IMR-90 (cell line): Measurements from ENCODE around the gene CYLC2. TPM values are rescaled to one million over a fixed set of nuclear protein-coding genes. Genes with fewer than 3 reads are reported as not detected.

Experiments
- ATAC-seq: fragments of 200-7000 bp; cut with Tn5 transposase; 2 replicates; pipeline ENCODE4 v1.9.1; 2020; ENCODE audit warnings: low read depth, mild to moderate bottlenecking, moderate library complexity
- BruUV-seq: library from RNA; stranded (reverse); fragments of 400-500 nt; replicated peaks from 2 replicates; lab custom pipeline; 2021; lab: Mats Ljungman, UMichigan
- CTCF ChIA-PET: fragments of 300-600 bp; formaldehyde crosslinking; extraction: SDS; loops from one replicate; lab custom pipeline; 2021; ENCODE audit warnings: antibody characterized with exemption; lab: Yijun Ruan, JAX
- POLR2A ChIA-PET: fragments of 300-600 bp; sonication (Branson Sonifier 250); formaldehyde crosslinking; loops from one replicate; lab custom pipeline; 2022; ENCODE audit warnings: antibody characterized with exemption; ENCODE audit not compliant: unreplicated experiment; lab: Charles Lee
- DNase-seq: peaks from one replicate; pipeline ENCODE4 v3.0.0; 2013
- H2AFZ ChIP-seq: replicated peaks from 2 replicates; pipeline ENCODE3; 2013; ENCODE audit warnings: low read length, mild to moderate bottlenecking; ENCODE audit not compliant: poor library complexity
- H2AK5ac ChIP-seq: 2 replicates; pipeline ENCODE4 v1.6.1; 2013; ENCODE audit warnings: low read depth, low read length, inconsistent platforms
- H2AK9ac ChIP-seq: replicated peaks from 2 replicates; pipeline ENCODE3; 2013; ENCODE audit warnings: mild to moderate bottlenecking, low read depth, low read length, moderate library complexity; ENCODE audit not compliant: poor library complexity
- H2BK120ac ChIP-seq: 2 replicates; pipeline ENCODE4 v1.6.1; 2013; ENCODE audit warnings: low read depth, low read length, inconsistent platforms
- H2BK15ac ChIP-seq: 3 replicates; pipeline ENCODE4 v1.6.1; 2013; ENCODE audit warnings: low read depth, low read length, inconsistent platforms
- H2BK20ac ChIP-seq: 2 replicates; pipeline ENCODE4 v1.6.1; 2013; ENCODE audit warnings: low read depth, mild to moderate bottlenecking, inconsistent platforms, low read length, moderate library complexity
- H2BK5ac ChIP-seq: 2 replicates; pipeline ENCODE4 v1.6.1; 2013; ENCODE audit warnings: mild to moderate bottlenecking, low read depth, low read length, inconsistent platforms; ENCODE audit not compliant: poor library complexity, severe bottlenecking
- H3K14ac ChIP-seq: replicated peaks from 2 replicates; pipeline ENCODE4 v1.6.1; 2013; ENCODE audit warnings: low read depth, low read length, inconsistent platforms
- H3K18ac ChIP-seq: 2 replicates; pipeline ENCODE4 v1.6.1; 2013; ENCODE audit warnings: low read depth, low read length, control low read depth
- H3K23ac ChIP-seq: 2 replicates; pipeline ENCODE4 v1.6.1; 2013; ENCODE audit warnings: low read depth, low read length, inconsistent platforms
- H3K27ac ChIP-seq: 2 replicates; pipeline ENCODE4 v1.5.1; 2013; ENCODE audit warnings: mild to moderate bottlenecking, control low read depth, low read length; ENCODE audit not compliant: insufficient read depth
- H3K27me3 ChIP-seq: 2 replicates; pipeline ENCODE4 v1.6.1; 2013; ENCODE audit warnings: low read length; ENCODE audit not compliant: control insufficient read depth, insufficient read depth
- H3K36me3 ChIP-seq: 2 replicates; pipeline ENCODE4 v1.6.1; 2013; ENCODE audit warnings: low read length, mixed read lengths; ENCODE audit not compliant: control insufficient read depth, insufficient read depth
- H3K4ac ChIP-seq: 2 replicates; pipeline ENCODE4 v1.6.1; 2013; ENCODE audit warnings: low read depth, low read length, inconsistent platforms
- H3K4me1 ChIP-seq: 2 replicates; pipeline ENCODE4 v1.6.1; 2013; ENCODE audit warnings: low read length, mixed read lengths; ENCODE audit not compliant: control insufficient read depth, insufficient read depth
- H3K4me2 ChIP-seq: 2 replicates; pipeline ENCODE4 v1.6.1; 2013; ENCODE audit warnings: low read depth, mild to moderate bottlenecking, control low read depth, low read length, moderate library complexity
- H3K4me3 ChIP-seq: 2 replicates; pipeline ENCODE4 v1.5.1; 2013; ENCODE audit warnings: low read depth, mild to moderate bottlenecking, control low read depth, low read length, moderate library complexity; ENCODE audit not compliant: insufficient read depth
- H3K56ac ChIP-seq: 2 replicates; pipeline ENCODE4 v1.6.1; 2013; ENCODE audit warnings: low read length, inconsistent platforms; ENCODE audit not compliant: insufficient read depth; ENCODE audit errors: extremely low read depth
- H3K79me1 ChIP-seq, 2 experiments: 2 replicates each; pipeline ENCODE4 v1.6.1; 2013; ENCODE audit warnings: low read length in 2 of 2, inconsistent platforms in 1 of 2, low read depth in 1 of 2
- H3K9ac ChIP-seq: 2 replicates; pipeline ENCODE4 v1.6.1; 2013; ENCODE audit warnings: low read depth, low read length, control low read depth
- H3K9me1 ChIP-seq: 2 replicates; pipeline ENCODE4 v1.6.1; 2013; ENCODE audit warnings: low read length, inconsistent platforms; ENCODE audit not compliant: insufficient read depth
- H3K9me3 ChIP-seq: 2 replicates; pipeline ENCODE4 v1.6.1; 2013; ENCODE audit warnings: low read length; ENCODE audit not compliant: control insufficient read depth, insufficient read depth
- H4K20me1 ChIP-seq: 2 replicates; pipeline ENCODE4 v1.6.1; 2013; ENCODE audit warnings: low read length, inconsistent platforms; ENCODE audit not compliant: insufficient read depth
- H4K5ac ChIP-seq: 2 replicates; pipeline ENCODE4 v1.6.1; 2013; ENCODE audit warnings: mild to moderate bottlenecking, low read depth, low read length, control low read depth
- H4K8ac ChIP-seq, 2 experiments: 2 replicates each; pipeline ENCODE4 v1.6.1; 2013; ENCODE audit warnings: low read depth in 2 of 2, low read length in 2 of 2, control low read depth in 1 of 2, inconsistent platforms in 1 of 2
- H4K91ac ChIP-seq: 2 replicates; pipeline ENCODE4 v1.6.1; 2013; ENCODE audit warnings: low read depth, low read length, inconsistent platforms; ENCODE audit not compliant: insufficient read depth
- BHLHE40 ChIP-seq: fragments of 150-350 bp; IDR thresholded peaks from 2 replicates; pipeline ENCODE4 v1.6.1; 2016; ENCODE audit warnings: mild to moderate bottlenecking, low read depth, low read length
- FOS ChIP-seq: fragments of 150-350 bp; IDR thresholded peaks from 2 replicates; pipeline ENCODE4 v1.6.1; 2016; ENCODE audit warnings: low read depth, low read length
- MAFK ChIP-seq: IDR thresholded peaks from 2 replicates; pipeline ENCODE4 v1.6.1; 2012; ENCODE audit warnings: low read depth, low read length, improper control_type of control experiment
- WGBS, 2 experiments: methylation state at CpG; one replicate each; pipeline versions ENCODE4 v1.1.5 to v1.1.7; 2013; ENCODE audit warnings: missing lambda C conversion rate in 2 of 2; ENCODE audit not compliant: insufficient read length in 1 of 2; ENCODE audit errors: extremely low coverage in 2 of 2; 5-methylcytosine and 5-hydroxymethylcytosine counted together
- dilution Hi-C: fragments of 300-500 bp; cut with HindIII; formaldehyde crosslinking; loops from one replicate; pipeline ENCODE4 v1.14.3; 2018; ENCODE audit warnings: low sequenced_read_pairs; ENCODE audit not compliant: unreplicated experiment
- in situ Hi-C: fragments of 300-500 bp; cut with MboI; formaldehyde crosslinking; loops from 3 replicates; pipeline ENCODE4 v1.14.3; 2019; ENCODE audit warnings: low sequenced_read_pairs, inconsistent platforms, mixed read lengths
- intact Hi-C: fragments of 100-400 bp; cut with micrococcal nuclease; formaldehyde crosslinking; loops from 2 replicates; pipeline ENCODE4 v1.10.0; 2022
- microRNA-seq, 2 experiments: library from miRNA; stranded (forward) in 1 of 2; unstranded in 1 of 2; fragments of 10-50 nt in 1 of 2; fragments of <30 nt in 1 of 2; gene quantifications in 1 of 2; microRNA quantifications in 1 of 2; one replicate each; pipeline versions ENCODE3 to v1.1.0; 2013 to 2020; ENCODE audit not compliant: insufficient read depth in 1 of 2, insufficient read length in 1 of 2, unreplicated experiment in 1 of 2
- polyA plus RNA-seq, 3 experiments: library from polyadenylated mRNA; depleted of rRNA; stranded (reverse); fragments of >200 nt; gene quantifications; 2 replicates each; pipeline ENCODE4 v1.2.3, GENCODE V29; 2012; ENCODE audit warnings: low replicate concordance in 1 of 3
- small RNA-seq, 5 experiments: library from RNA; depleted of rRNA; stranded (forward); fragments of <200 nt; gene quantifications; one replicate each; pipeline ENCODE3, GENCODE V24; 2012
- total RNA-seq: library from RNA; depleted of rRNA; stranded (reverse); fragments of >200 nt; gene quantifications from 2 replicates; pipeline ENCODE4 v1.2.3, GENCODE V29; 2012
- TF ChIP-seq, protein P1 (sequence below): conservative IDR thresholded peaks from 2 replicates; pipeline ENCODE4 v1.5.1; 2012; ENCODE audit warnings: mild to moderate bottlenecking, low read depth, low read length, improper control_type of control experiment

CYLC2 gene
- total and polyA plus RNA-seq, 2 of the 4 experiments (the other 2 are of a cell fraction): not detected

DNA sequence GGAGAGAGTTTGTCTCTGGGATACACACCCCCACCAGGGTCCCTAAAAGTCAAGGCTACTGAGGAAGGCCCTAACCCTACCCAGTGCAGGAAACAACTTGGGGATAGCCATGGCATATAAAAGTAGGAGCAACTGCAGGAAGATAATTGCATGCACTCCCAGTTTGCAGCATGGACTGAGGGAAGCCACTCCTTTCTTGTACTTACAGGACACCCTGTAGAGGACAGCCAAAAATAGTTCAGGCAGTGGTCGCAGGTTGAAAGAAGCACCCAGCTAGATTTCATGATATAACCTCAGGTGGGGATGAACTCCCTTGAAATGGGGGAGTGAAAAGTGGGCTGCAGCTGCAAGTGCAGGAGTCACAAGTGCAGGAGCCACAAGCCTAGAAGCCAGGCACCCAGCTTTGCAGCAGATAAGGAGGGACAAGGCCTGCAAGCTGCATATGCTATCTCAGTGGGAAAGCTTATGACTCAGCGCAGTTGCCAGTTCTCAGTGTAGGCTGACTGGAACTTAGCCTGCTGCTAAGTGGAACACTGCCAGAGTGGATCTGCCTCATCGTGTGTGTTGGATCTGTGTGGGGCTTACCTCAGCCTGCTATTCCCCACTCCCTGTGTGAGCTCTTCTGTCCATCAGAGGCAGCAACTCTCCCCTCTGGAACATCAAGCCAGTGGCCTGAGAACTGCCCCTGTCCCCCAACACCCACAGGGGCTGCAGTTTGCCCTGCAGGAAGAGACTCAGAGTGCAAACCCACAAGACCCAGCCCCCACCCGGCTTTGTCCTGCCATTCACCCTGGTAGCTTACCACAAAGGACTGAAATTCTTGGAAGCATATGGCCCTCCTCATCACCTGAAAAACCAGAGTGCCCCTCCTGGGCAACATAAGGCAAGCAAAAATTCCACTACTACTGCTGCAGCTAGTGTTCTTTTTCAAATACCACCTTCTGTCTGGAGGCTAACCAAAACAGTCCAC lies 42.7 kb downstream of the CYLC2 start (continued):
- TF ChIP-seq MAFK: no peak

DNA sequence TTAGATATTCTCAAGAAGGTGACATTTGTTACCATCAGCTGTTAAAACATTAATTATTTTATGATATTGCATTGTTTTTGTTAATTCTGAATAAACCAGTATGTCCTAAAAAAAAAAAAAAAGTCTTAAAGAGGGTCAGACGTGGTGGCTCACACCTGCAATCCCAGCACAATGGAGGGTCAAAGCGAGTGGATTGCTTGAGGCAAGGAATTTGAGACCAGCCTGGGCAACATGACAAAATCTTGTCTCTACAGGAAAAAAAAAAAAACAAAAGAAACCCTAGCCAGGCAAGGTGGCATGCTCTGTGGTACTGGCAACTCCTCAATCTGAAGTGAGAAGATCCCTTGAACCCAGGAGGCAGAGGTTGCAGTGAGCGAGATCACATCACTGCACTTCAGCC lies 46.8 kb downstream of the CYLC2 start:
- DNase-seq (no peak), ATAC-seq (no peak)
- H2BK15ac ChIP-seq: no peak overlapping the region
- no peaks in the 10 kb centered on the region for H3K36me3 ChIP-seq
- H2BK20ac ChIP-seq: no peak overlapping the region
- H3K23ac ChIP-seq: no peak overlapping the region
- H3K56ac ChIP-seq: no peak overlapping the region
- H2AK5ac ChIP-seq: no peak overlapping the region
- H2AFZ ChIP-seq: no peak overlapping the region
- H3K4me1 ChIP-seq: no peaks in the 10 kb centered on the region
- TF ChIP-seq FOS (no peak), BHLHE40 (no peak)
- TF ChIP-seq, protein P1, sequence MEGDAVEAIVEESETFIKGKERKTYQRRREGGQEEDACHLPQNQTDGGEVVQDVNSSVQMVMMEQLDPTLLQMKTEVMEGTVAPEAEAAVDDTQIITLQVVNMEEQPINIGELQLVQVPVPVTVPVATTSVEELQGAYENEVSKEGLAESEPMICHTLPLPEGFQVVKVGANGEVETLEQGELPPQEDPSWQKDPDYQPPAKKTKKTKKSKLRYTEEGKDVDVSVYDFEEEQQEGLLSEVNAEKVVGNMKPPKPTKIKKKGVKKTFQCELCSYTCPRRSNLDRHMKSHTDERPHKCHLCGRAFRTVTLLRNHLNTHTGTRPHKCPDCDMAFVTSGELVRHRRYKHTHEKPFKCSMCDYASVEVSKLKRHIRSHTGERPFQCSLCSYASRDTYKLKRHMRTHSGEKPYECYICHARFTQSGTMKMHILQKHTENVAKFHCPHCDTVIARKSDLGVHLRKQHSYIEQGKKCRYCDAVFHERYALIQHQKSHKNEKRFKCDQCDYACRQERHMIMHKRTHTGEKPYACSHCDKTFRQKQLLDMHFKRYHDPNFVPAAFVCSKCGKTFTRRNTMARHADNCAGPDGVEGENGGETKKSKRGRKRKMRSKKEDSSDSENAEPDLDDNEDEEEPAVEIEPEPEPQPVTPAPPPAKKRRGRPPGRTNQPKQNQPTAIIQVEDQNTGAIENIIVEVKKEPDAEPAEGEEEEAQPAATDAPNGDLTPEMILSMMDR: no peak
- no peak overlapping the region for H4K8ac ChIP-seq
- intact Hi-C loops (no loop called here), in situ Hi-C loops (no loop called here), dilution Hi-C loops (no loop called here)
- ChIA-PET CTCF (no interaction called here), POLR2A (no interaction called here)
- no peak overlapping the region for H2BK5ac ChIP-seq
- no peak overlapping the region for H3K27ac ChIP-seq
- H3K4me3 ChIP-seq: no peak overlapping the region
- no peak overlapping the region for H3K4ac ChIP-seq
- H3K79me1 ChIP-seq: no peaks in the 10 kb centered on the region
- H4K5ac ChIP-seq: no peak overlapping the region
- no peak overlapping the region for H3K18ac ChIP-seq
- 50% methylated on average over 1 of the region's 3 CpGs; no CpG with 5 or more reads in 1 of the 2 experiments for WGBS, 2 experiments
- no peaks in the 10 kb centered on the region for H3K27me3 ChIP-seq
- H3K14ac ChIP-seq: no peak overlapping the region
- no peak overlapping the region for H3K9ac ChIP-seq
- H3K9me3 ChIP-seq: peaks cover 21% of the 10 kb centered on the region
- no peak overlapping the region for H2BK120ac ChIP-seq
- H3K9me1 ChIP-seq: no peaks in the 10 kb centered on the region
- H4K91ac ChIP-seq: no peak overlapping the region
- no peak overlapping the region for H2AK9ac ChIP-seq
- H3K4me2 ChIP-seq: no peak overlapping the region
- BruUV-seq: no TSS peak
- no peaks in the 10 kb centered on the region for H4K20me1 ChIP-seq

Small RNA genes lying within 50 kb of the gene (microRNA-seq; reads per million reads assigned to microRNA genes)
- not detected for gene AL589823.1 (ENCODE audit: insufficient read depth, insufficient read length)

Small RNA genes lying within 50 kb of the gene (small RNA-seq; reads per million reads assigned to genes)
- gene AL589823.1: 0 reads per million in 5 experiments
